MM.1S (cell line): ENCODE results near the gene XCL2.

Experiments
- DNase-seq: peaks from one replicate; pipeline ENCODE4 v3.0.0-alpha.2; 2015
- H2AFZ ChIP-seq: fragments of 300-600 bp; sonication (generic); 2 replicates; pipeline ENCODE4 v1.6.0; 2016; ENCODE audit warnings: antibody characterized with exemption, low read length
- H3F3A ChIP-seq: fragments of 300-600 bp; sonication (generic); 2 replicates; pipeline ENCODE4 v1.6.1; 2016; ENCODE audit warnings: mild to moderate bottlenecking, antibody characterized with exemption, low read length, moderate library complexity, mixed read lengths; ENCODE audit not compliant: insufficient read depth
- H3K27ac ChIP-seq: fragments of 300-600 bp; sonication (generic); 2 replicates; pipeline ENCODE4 v1.5.1; 2016; ENCODE audit warnings: mild to moderate bottlenecking, low read length
- H3K27me3 ChIP-seq: fragments of 300-600 bp; sonication (generic); replicated peaks from 2 replicates; pipeline ENCODE4 v1.6.0; 2016; ENCODE audit warnings: low read length; ENCODE audit not compliant: insufficient read depth
- H3K36me3 ChIP-seq: fragments of 300-600 bp; sonication (generic); replicated peaks from 2 replicates; pipeline ENCODE4 v1.6.1; 2016; ENCODE audit warnings: mild to moderate bottlenecking, low read length, mixed read lengths; ENCODE audit not compliant: insufficient read depth
- H3K4me1 ChIP-seq: fragments of 300-600 bp; sonication (generic); 2 replicates; pipeline ENCODE4 v1.6.1; 2016; ENCODE audit warnings: low read length, mixed read lengths
- H3K4me2 ChIP-seq: fragments of 300-600 bp; sonication (generic); 2 replicates; pipeline ENCODE4 v1.6.0; 2016; ENCODE audit warnings: low read depth, low read length
- H3K4me3 ChIP-seq: fragments of 300-600 bp; sonication (generic); 2 replicates; pipeline ENCODE4 v1.5.1; 2016; ENCODE audit warnings: low read length, mixed read lengths
- H3K79me2 ChIP-seq: fragments of 300-600 bp; sonication (generic); 2 replicates; pipeline ENCODE4 v1.6.1; 2016; ENCODE audit warnings: mixed run types, low read length, mixed read lengths
- H3K9ac ChIP-seq: fragments of 300-600 bp; sonication (generic); 2 replicates; pipeline ENCODE4 v1.6.1; 2016; ENCODE audit warnings: low read length, mixed read lengths
- H3K9me2 ChIP-seq: fragments of 300-600 bp; sonication (generic); replicated peaks from 2 replicates; pipeline ENCODE4 v1.6.1; 2016; ENCODE audit warnings: mild to moderate bottlenecking, low read length, mixed read lengths; ENCODE audit not compliant: insufficient read depth
- H3K9me3 ChIP-seq: fragments of 300-600 bp; sonication (generic); replicated peaks from 2 replicates; pipeline ENCODE4 v1.6.1; 2016; ENCODE audit warnings: mild to moderate bottlenecking, low read length, mixed read lengths; ENCODE audit not compliant: insufficient read depth
- H4K20me1 ChIP-seq: fragments of 300-600 bp; sonication (generic); 2 replicates; pipeline ENCODE4 v1.6.1; 2016; ENCODE audit warnings: mild to moderate bottlenecking, low read length, moderate library complexity, mixed read lengths; ENCODE audit not compliant: insufficient read depth
- CTCF ChIP-seq: fragments of 300-600 bp; sonication (generic); IDR thresholded peaks from 2 replicates; pipeline ENCODE4 v1.5.1; 2016; ENCODE audit warnings: antibody characterized with exemption, low read length, mixed read lengths
- EZH2 ChIP-seq: fragments of 300-600 bp; sonication (generic); optimal IDR thresholded peaks from 2 replicates; pipeline ENCODE3; 2017; ENCODE audit warnings: low read depth, mild to moderate bottlenecking, antibody characterized with exemption, low read length, mixed read lengths
- EZH2phosphoT487 ChIP-seq: fragments of 300-600 bp; sonication (generic); IDR thresholded peaks from 2 replicates; pipeline ENCODE4 v1.6.1; 2018; ENCODE audit warnings: antibody characterized with exemption, low read length

The XCL2 gene

GRCh38 chr1:168561989-168562388 is 18.2 kb upstream of the XCL2 start:
- TF ChIP-seq EZH2 (no peak), CTCF (no peak), EZH2phosphoT487 (no peak)
- H3K9me2 ChIP-seq = no peaks in the 10 kb centered on the region
- no peak overlapping the region for H2AFZ ChIP-seq
- no peaks in the 10 kb centered on the region for H3K36me3 ChIP-seq
- no peak for DNase-seq
- H4K20me1 ChIP-seq = no peaks in the 10 kb centered on the region
- H3K27ac ChIP-seq = no peak overlapping the region
- no peak overlapping the region for H3K9ac ChIP-seq
- H3K4me1 ChIP-seq = no peaks in the 10 kb centered on the region
- no peak overlapping the region for H3K4me3 ChIP-seq
- H3F3A ChIP-seq = no peaks in the 10 kb centered on the region
- H3K4me2 ChIP-seq = no peak overlapping the region
- H3K79me2 ChIP-seq = no peaks in the 10 kb centered on the region
- no peaks in the 10 kb centered on the region for H3K9me3 ChIP-seq
- H3K27me3 ChIP-seq = no peaks in the 10 kb centered on the region

DNA sequence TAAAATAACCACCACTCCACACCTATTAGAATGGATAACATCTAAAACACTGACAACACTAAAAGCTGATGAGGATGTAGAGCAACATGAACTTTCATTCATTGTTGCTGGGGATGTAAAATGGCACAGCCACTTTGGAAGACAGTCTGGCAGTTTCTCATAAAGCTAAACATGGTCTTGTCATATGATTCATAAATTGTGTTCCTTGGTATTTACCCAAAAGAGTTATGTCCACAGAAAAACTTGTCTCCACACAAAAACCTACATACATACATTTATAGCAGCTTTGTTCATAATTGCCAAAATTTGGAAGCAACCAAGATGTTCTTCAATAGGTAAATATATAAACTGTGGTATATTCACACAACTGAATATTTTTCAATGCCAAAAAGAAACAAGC is 16.6 kb upstream of the XCL2 start:
- no peak for DNase-seq
- Histone ChIP-seq H3K4me3 (no peak overlapping the region), H3K4me1 (no peaks in the 10 kb centered on the region), H3F3A (no peaks in the 10 kb centered on the region), H3K9ac (no peak overlapping the region), H3K9me2 (no peaks in the 10 kb centered on the region), H3K4me2 (no peak overlapping the region), H3K9me3 (no peaks in the 10 kb centered on the region), H2AFZ (no peak overlapping the region), H3K27me3 (no peaks in the 10 kb centered on the region), H3K36me3 (no peaks in the 10 kb centered on the region), H4K20me1 (no peaks in the 10 kb centered on the region), H3K27ac (no peak overlapping the region), H3K79me2 (no peaks in the 10 kb centered on the region)
- TF ChIP-seq CTCF (no peak), EZH2 (no peak), EZH2phosphoT487 (no peak)

GRCh38 chr1:168556647-168557046 is 12.8 kb upstream of the XCL2 start:
- Histone ChIP-seq H3K79me2 (no peaks in the 10 kb centered on the region), H3K4me2 (no peak overlapping the region), H3K9me2 (no peaks in the 10 kb centered on the region), H3K4me1 (no peaks in the 10 kb centered on the region), H3K9me3 (no peaks in the 10 kb centered on the region), H3K36me3 (no peaks in the 10 kb centered on the region), H2AFZ (no peak overlapping the region), H3F3A (no peaks in the 10 kb centered on the region), H4K20me1 (no peaks in the 10 kb centered on the region), H3K27ac (no peak overlapping the region), H3K27me3 (no peaks in the 10 kb centered on the region), H3K4me3 (no peak overlapping the region), H3K9ac (no peak overlapping the region)
- no peak for TF ChIP-seq CTCF
- TF ChIP-seq EZH2phosphoT487 = no peak
- TF ChIP-seq EZH2 = no peak
- DNase-seq = no peak
